ENCODE data around the gene ASPRV1. TPM values are rescaled to one million over a fixed set of nuclear protein-coding genes. Genes with fewer than 3 reads are reported as not detected.

Gene ASPRV1
- total and polyA plus RNA-seq, 9 donors = 2.1 to 3.7 (median 2.8) TPM

GRCh38 chr2:69975853-69976462 is 14.5 kb upstream of the ASPRV1 start:
- 85% methylated on average over 13 of the region's 13 CpGs for WGBS (ENCODE audit: insufficient coverage)
- Histone ChIP-seq H3K4me1 (ENCODE audit: control insufficient read depth, insufficient read depth, low read length) (no peaks in the 10 kb centered on the region), H3K4me3 (ENCODE audit: low read length) (no peak overlapping the region), H3K36me3 (ENCODE audit: control insufficient read depth, insufficient read depth, low read length) (no peaks in the 10 kb centered on the region), H3K9me3 (replicated peaks; ENCODE audit: control insufficient read depth, low read depth, low read length) (no peaks in the 10 kb centered on the region), H3K27me3 (ENCODE audit: control insufficient read depth, insufficient read depth, low read length) (no peaks in the 10 kb centered on the region), H3K27ac (ENCODE audit: low read length) (no peak overlapping the region)
- DNase-seq = no peak

GRCh38 chr2:69975136-69975852 is 13.9 kb upstream of the ASPRV1 start:
- Histone ChIP-seq H3K36me3 (ENCODE audit: control insufficient read depth, insufficient read depth, low read length) (no peaks in the 10 kb centered on the region), H3K4me1 (ENCODE audit: control insufficient read depth, insufficient read depth, low read length) (no peaks in the 10 kb centered on the region), H3K27ac (ENCODE audit: low read length) (no peak overlapping the region), H3K9me3 (replicated peaks; ENCODE audit: control insufficient read depth, low read depth, low read length) (no peaks in the 10 kb centered on the region), H3K4me3 (ENCODE audit: low read length) (no peak overlapping the region), H3K27me3 (ENCODE audit: control insufficient read depth, insufficient read depth, low read length) (no peaks in the 10 kb centered on the region)
- WGBS (ENCODE audit: insufficient coverage) = 73% methylated on average over 6 of the region's 12 CpGs
- no peak for DNase-seq

DNA sequence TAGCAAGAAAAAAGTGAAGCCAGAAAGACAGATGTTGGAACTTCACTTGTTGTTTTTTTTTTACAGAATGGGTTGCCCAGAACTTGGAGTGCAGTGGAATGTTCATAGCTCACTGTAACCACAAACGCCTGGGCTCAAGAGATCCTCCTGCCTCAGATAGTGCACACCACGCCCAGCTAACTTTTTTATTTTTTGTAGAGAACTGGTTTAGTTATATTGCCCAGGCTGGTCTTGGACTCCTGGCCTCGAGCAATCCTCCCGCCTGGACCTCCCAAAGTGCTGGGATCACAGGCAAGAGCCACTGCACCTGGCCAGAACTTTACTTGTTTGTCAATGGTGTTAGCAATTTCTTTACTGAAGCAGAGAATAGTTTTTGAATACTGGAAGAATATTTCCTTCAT is 11.9 kb upstream of the ASPRV1 start:
- no peak for DNase-seq
- H3K36me3 ChIP-seq (ENCODE audit: control insufficient read depth, insufficient read depth, low read length) = no peaks in the 10 kb centered on the region
- H3K27ac ChIP-seq (ENCODE audit: low read length) = no peak overlapping the region
- no peaks in the 10 kb centered on the region for H3K27me3 ChIP-seq (ENCODE audit: control insufficient read depth, insufficient read depth, low read length)
- no peaks in the 10 kb centered on the region for H3K4me1 ChIP-seq (ENCODE audit: control insufficient read depth, insufficient read depth, low read length)
- H3K4me3 ChIP-seq (ENCODE audit: low read length) = no peak overlapping the region
- no peaks in the 10 kb centered on the region for H3K9me3 ChIP-seq (replicated peaks; ENCODE audit: control insufficient read depth, low read depth, low read length)
- no CpG with 5 or more reads among the region's 4 CpGs for WGBS (ENCODE audit: insufficient coverage)

DNA sequence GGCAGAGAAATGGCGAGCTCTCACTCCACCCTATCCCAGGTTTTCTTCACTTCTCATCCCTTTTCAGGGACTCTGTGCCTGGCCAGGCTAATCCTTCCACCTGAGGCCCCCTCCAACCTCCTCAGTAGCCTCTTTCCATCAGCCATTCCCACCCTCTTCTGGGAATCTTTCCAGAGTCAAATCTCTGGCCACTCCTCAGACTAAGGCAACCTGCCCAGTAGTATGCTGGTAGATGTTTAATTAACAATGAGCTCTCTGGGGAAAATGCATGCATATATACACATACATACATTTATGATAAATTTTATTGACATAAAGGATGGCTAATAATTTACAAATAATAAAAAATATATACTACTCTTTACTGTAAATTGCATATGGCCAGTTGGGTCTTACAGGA is 11.4 kb upstream of the ASPRV1 start:
- Histone ChIP-seq H3K27me3 (ENCODE audit: control insufficient read depth, insufficient read depth, low read length) (no peaks in the 10 kb centered on the region), H3K4me1 (ENCODE audit: control insufficient read depth, insufficient read depth, low read length) (no peaks in the 10 kb centered on the region), H3K4me3 (ENCODE audit: low read length) (no peak overlapping the region), H3K27ac (ENCODE audit: low read length) (no peak overlapping the region), H3K36me3 (ENCODE audit: control insufficient read depth, insufficient read depth, low read length) (no peaks in the 10 kb centered on the region), H3K9me3 (replicated peaks; ENCODE audit: control insufficient read depth, low read depth, low read length) (no peaks in the 10 kb centered on the region)
- DNase-seq = no peak
- 38% methylated on average over 1 of the region's 1 CpG for WGBS (ENCODE audit: insufficient coverage)

GRCh38 chr2:69969991-69970390 is 8.6 kb upstream of the ASPRV1 start:
- Histone ChIP-seq H3K9me3 (replicated peaks; ENCODE audit: control insufficient read depth, low read depth, low read length) (no peaks in the 10 kb centered on the region), H3K4me3 (ENCODE audit: low read length) (no peak overlapping the region), H3K36me3 (ENCODE audit: control insufficient read depth, insufficient read depth, low read length) (no peaks in the 10 kb centered on the region), H3K27ac (ENCODE audit: low read length) (no peak overlapping the region), H3K27me3 (ENCODE audit: control insufficient read depth, insufficient read depth, low read length) (no peaks in the 10 kb centered on the region), H3K4me1 (ENCODE audit: control insufficient read depth, insufficient read depth, low read length) (no peaks in the 10 kb centered on the region)
- 63% methylated on average over 4 of the region's 4 CpGs for WGBS (ENCODE audit: insufficient coverage)
- no peak for DNase-seq

GRCh38 chr2:69969126-69969983 is 7.9 kb upstream of the ASPRV1 start:
- DNase-seq = no peak
- Histone ChIP-seq H3K27me3 (ENCODE audit: control insufficient read depth, insufficient read depth, low read length) (no peaks in the 10 kb centered on the region), H3K9me3 (replicated peaks; ENCODE audit: control insufficient read depth, low read depth, low read length) (no peaks in the 10 kb centered on the region), H3K36me3 (ENCODE audit: control insufficient read depth, insufficient read depth, low read length) (no peaks in the 10 kb centered on the region), H3K27ac (ENCODE audit: low read length) (no peak overlapping the region), H3K4me3 (ENCODE audit: low read length) (no peak overlapping the region), H3K4me1 (ENCODE audit: control insufficient read depth, insufficient read depth, low read length) (no peaks in the 10 kb centered on the region)
- 84% methylated on average over 15 of the region's 16 CpGs for WGBS (ENCODE audit: insufficient coverage)

DNA sequence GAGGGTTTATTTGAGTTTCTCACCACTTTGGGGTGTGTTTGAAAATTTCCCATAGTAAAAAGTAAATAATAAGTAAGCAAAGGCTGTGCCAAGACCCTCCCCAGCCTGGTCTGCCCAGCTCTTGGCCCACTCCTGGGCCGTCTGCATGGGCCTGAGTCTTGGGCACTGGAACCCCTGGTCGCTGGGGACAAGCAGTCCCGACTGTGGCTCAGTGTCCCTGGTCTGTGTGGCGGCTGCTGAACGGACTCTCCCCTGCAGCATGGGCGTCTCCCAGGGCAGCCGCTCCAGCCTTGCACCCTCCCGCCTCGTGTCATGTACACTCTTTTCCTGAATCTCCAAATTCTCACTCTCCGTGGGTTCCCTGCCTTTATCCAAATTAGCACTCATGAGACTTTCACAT is 7.2 kb upstream of the ASPRV1 start:
- no peak overlapping the region for H3K27ac ChIP-seq (ENCODE audit: low read length)
- no peaks in the 10 kb centered on the region for H3K36me3 ChIP-seq (ENCODE audit: control insufficient read depth, insufficient read depth, low read length)
- H3K4me3 ChIP-seq (ENCODE audit: low read length) = no peak overlapping the region
- WGBS (ENCODE audit: insufficient coverage) = 79% methylated on average over 10 of the region's 10 CpGs
- DNase-seq = no peak
- no peaks in the 10 kb centered on the region for H3K4me1 ChIP-seq (ENCODE audit: control insufficient read depth, insufficient read depth, low read length)
- H3K9me3 ChIP-seq (replicated peaks; ENCODE audit: control insufficient read depth, low read depth, low read length) = no peaks in the 10 kb centered on the region
- H3K27me3 ChIP-seq (ENCODE audit: control insufficient read depth, insufficient read depth, low read length) = no peaks in the 10 kb centered on the region

- Histone ChIP-seq H3K27ac (ENCODE audit: low read length) (no peak overlapping the region), H3K4me1 (ENCODE audit: control insufficient read depth, insufficient read depth, low read length) (no peaks in the 10 kb centered on the region), H3K4me3 (ENCODE audit: low read length) (no peak overlapping the region), H3K27me3 (ENCODE audit: control insufficient read depth, insufficient read depth, low read length) (no peaks in the 10 kb centered on the region), H3K36me3 (ENCODE audit: control insufficient read depth, insufficient read depth, low read length) (no peaks in the 10 kb centered on the region), H3K9me3 (replicated peaks; ENCODE audit: control insufficient read depth, low read depth, low read length) (no peaks in the 10 kb centered on the region)
- WGBS (ENCODE audit: insufficient coverage) = no CpG with 5 or more reads among the region's 2 CpGs
- no peak for DNase-seq
Observed at GRCh38 chr2:69966496-69966895, 5.1 kb upstream of the ASPRV1 start.

- no peaks in the 10 kb centered on the region for H3K27me3 ChIP-seq (ENCODE audit: control insufficient read depth, insufficient read depth, low read length)
- H3K4me3 ChIP-seq (ENCODE audit: low read length) = no peak overlapping the region
- H3K27ac ChIP-seq (ENCODE audit: low read length) = no peak overlapping the region
- H3K36me3 ChIP-seq (ENCODE audit: control insufficient read depth, insufficient read depth, low read length) = no peaks in the 10 kb centered on the region
- no peak for DNase-seq
- 95% methylated on average over 7 of the region's 8 CpGs for WGBS (ENCODE audit: insufficient coverage)
- no peaks in the 10 kb centered on the region for H3K9me3 ChIP-seq (replicated peaks; ENCODE audit: control insufficient read depth, low read depth, low read length)
- no peaks in the 10 kb centered on the region for H3K4me1 ChIP-seq (ENCODE audit: control insufficient read depth, insufficient read depth, low read length)
Observed at GRCh38 chr2:69965756-69966445, 4.5 kb upstream of the ASPRV1 start.

DNA sequence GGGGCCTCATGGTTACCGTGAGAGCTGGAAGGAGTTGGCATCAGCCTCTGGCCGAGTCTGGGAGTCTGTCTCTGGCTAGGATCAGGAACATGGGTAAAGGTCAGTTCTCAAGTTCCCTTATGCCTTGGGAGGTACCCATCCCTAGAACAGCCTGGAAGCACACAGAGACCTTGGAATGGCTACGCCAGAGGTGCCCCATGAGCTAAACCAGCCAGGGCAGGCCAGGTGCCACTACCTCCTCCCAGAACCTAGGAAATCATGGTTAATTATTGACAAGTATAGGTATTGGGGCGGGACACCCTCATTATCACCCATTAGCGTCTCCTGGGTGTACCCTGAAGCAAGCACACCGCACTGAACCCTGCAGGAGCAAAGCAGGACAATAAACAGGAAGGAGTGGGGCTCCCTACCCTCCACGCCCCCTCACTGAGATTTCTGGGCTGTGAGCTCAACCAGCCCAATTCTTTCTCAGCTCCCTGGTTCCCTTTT is 3.0 kb upstream of the ASPRV1 start:
- WGBS (ENCODE audit: insufficient coverage) = 84% methylated on average over 4 of the region's 7 CpGs
- no peak for DNase-seq
- Histone ChIP-seq H3K27me3 (ENCODE audit: control insufficient read depth, insufficient read depth, low read length) (no peaks in the 10 kb centered on the region), H3K27ac (ENCODE audit: low read length) (no peak overlapping the region), H3K36me3 (ENCODE audit: control insufficient read depth, insufficient read depth, low read length) (no peaks in the 10 kb centered on the region), H3K9me3 (replicated peaks; ENCODE audit: control insufficient read depth, low read depth, low read length) (no peaks in the 10 kb centered on the region), H3K4me1 (ENCODE audit: control insufficient read depth, insufficient read depth, low read length) (no peaks in the 10 kb centered on the region), H3K4me3 (ENCODE audit: low read length) (no peak overlapping the region)
